Prostate gland (tissue), 2 donors: Measurements from ENCODE around the gene CNDP2.

Source experiments
- CTCF ChIP-seq, 4 experiments: fragments of 200-600 bp in 2 of 4; fragments of 450-650 bp in 2 of 4; sonication (generic) in 2 of 4; IDR thresholded peaks; 1 replicate in 3 of 4; 2 replicates in 1 of 4; pipeline ENCODE4 v1.5.1; 2016 to 2019; ENCODE audit warnings: antibody characterized with exemption in 4 of 4, mild to moderate bottlenecking in 2 of 4, moderate library complexity in 2 of 4
- POLR2A ChIP-seq: fragments of 450-650 bp; IDR thresholded peaks from one replicate; pipeline ENCODE4 v1.6.1; 2016; ENCODE audit warnings: antibody characterized with exemption, mild to moderate bottlenecking

- TF ChIP-seq CTCF (IDR thresholded peaks at IDR 0.05) (no peak), POLR2A (no peak)
These were observed 3.9 kb upstream of the CNDP2 start for GRCh38 chr18:74492259-74492658.
